B cell (primary cell): Measurements from ENCODE around the gene TBC1D2B.

Experiments
- CTCF ChIP-seq: fragments of 200-600 bp; IDR thresholded peaks from one replicate; pipeline ENCODE4 v1.8.0; 2022; ENCODE audit warnings: antibody characterized with exemption, mild to moderate bottlenecking
- EZH2 ChIP-seq: IDR thresholded peaks from 2 replicates; pipeline ENCODE4 v1.6.1; 2012; ENCODE audit warnings: borderline replicate concordance, low read depth, mild to moderate bottlenecking, moderate library complexity, low read length; ENCODE audit not compliant: insufficient read depth, poor library complexity, severe bottlenecking

- TF ChIP-seq CTCF (no peak), EZH2 (no peak)
Observed at GRCh38 chr15:77989296-77990143, 88.0 kb downstream of the TBC1D2B start.
